ENCODE measurements around the gene TCERG1L. TPM values are rescaled to one million over a fixed set of nuclear protein-coding genes. Genes with fewer than 3 reads are reported as not detected.

TCERG1L gene
- total and polyA plus RNA-seq, 9 of the 15 experiments (the other 6 are each of a cell fraction or from before 2014, with no cell fraction given): not detected

DNA sequence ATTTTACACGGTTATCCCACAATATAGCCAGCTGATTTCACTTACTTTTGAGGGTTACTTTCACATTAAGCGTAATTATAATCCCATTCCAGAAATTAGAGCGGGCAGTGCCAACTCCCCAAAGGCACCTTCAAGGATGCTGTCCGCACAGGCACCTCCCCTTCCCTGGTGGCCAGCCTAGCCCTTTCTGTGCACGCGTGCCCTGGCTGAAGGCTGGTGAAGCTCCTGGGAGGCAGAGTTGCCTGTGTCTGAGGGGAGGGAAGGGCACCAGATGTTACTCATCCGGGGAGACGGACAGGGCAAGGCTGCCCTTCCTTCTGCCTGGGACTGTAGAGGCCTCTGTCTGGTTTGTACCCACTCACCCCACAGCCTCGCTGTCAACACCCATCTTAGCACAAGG is 198.4 kb downstream of the TCERG1L start:
- DNase-seq (ENCODE audit: extremely low read depth in 1 of 4, low spot score in 3 of 4) (no peak), FAIRE-seq (no peak), ATAC-seq (no peak)
- ChIA-PET POLR2A (interaction anchor here (0.7 kb wide), 1 partner anchor 186 kb away, joined by 3 read pairs; no protein-coding TSS in a partner anchor), CTCF (ENCODE audit: low intra/inter-chr PET ratio) (no interaction called here)
- in situ Hi-C loops (cut with MboI): no loop called here
- WGBS (ENCODE audit: insufficient coverage, low coverage, missing lambda C conversion rate): 0% methylated on average over 7 of the region's 9 CpGs
- H3K4me2 ChIP-seq (ENCODE audit: insufficient read depth, low read length): no peak overlapping the region
- H3K36me3 ChIP-seq (ENCODE audit: control insufficient read depth, insufficient read depth, low read length): no peaks in the 10 kb centered on the region
- no peaks in the 10 kb centered on the region for H4K20me1 ChIP-seq (replicated peaks; ENCODE audit: control insufficient read depth, insufficient read depth, low read length)
- H3K4me1 ChIP-seq (replicated peaks in 1 of 2; ENCODE audit: control insufficient read depth in 2 of 2, insufficient read depth in 2 of 2, low read length in 2 of 2): no peaks in the 10 kb centered on the region
- no peak overlapping the region for H3K27ac ChIP-seq (ENCODE audit: extremely low read depth, low read depth, low read length)
- H2AFZ ChIP-seq (ENCODE audit: low read depth, low read length): no peak overlapping the region
- H3K79me2 ChIP-seq (ENCODE audit: control insufficient read depth, insufficient read depth, low read length): no peaks in the 10 kb centered on the region
- H3K9me1 ChIP-seq (ENCODE audit: control insufficient read depth, insufficient read depth, low read length): no peaks in the 10 kb centered on the region
- BruUV-seq (replicated peaks): no TSS peak
- H3K4me3 ChIP-seq: no peak overlapping the region
- H3K9ac ChIP-seq (ENCODE audit: insufficient read depth in 1 of 2, low read depth in 2 of 2, low read length in 2 of 2): no peak overlapping the region
- TF ChIP-seq ZNF398 (CRISPR knock-in tag; IDR thresholded peaks at IDR 0.05): no peak
- H3K9me3 ChIP-seq (replicated peaks; ENCODE audit: control insufficient read depth, insufficient read depth, low read depth, low read length): no peaks in the 10 kb centered on the region
- intact Hi-C loops (cut with micrococcal nuclease): no loop called here
- peaks cover 0 to 35% of the 10 kb centered on the region in 2 experiments; a peak in 3 of 5 replicates for H3K27me3 ChIP-seq (ENCODE audit: control insufficient read depth in 2 of 2, insufficient read depth in 2 of 2, low read length in 2 of 2)

DNA sequence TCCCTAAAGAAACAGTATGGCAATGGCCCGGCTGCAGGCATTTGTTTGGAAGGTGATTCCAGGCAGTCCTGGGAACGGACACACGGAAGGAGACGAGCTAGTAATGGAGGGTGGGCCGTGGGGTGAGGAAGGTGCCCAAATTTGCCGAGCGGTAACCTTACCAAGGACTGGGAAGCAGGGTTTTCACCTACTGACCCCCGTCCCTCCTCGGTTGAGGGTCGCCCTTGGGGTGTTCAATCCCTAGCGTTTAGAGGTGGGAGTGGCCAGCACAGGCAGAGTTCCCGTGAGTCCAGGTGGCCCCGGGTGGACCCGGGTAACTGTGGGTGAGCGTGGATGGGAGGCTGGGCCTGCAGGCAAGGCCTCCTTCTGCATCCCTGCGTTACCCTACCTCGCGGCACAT is 198.8 kb downstream of the TCERG1L start:
- H3K27me3 ChIP-seq (ENCODE audit: control insufficient read depth in 2 of 2, insufficient read depth in 2 of 2, low read length in 2 of 2): peaks cover 0 to 35% of the 10 kb centered on the region in 2 experiments; a peak in 3 of 5 replicates
- DNase-seq (ENCODE audit: extremely low read depth in 1 of 4, low spot score in 3 of 4) (no peak), ATAC-seq (no peak), FAIRE-seq (no peak)
- no peak overlapping the region for H3K4me2 ChIP-seq (ENCODE audit: insufficient read depth, low read length)
- no peak overlapping the region for H3K27ac ChIP-seq (ENCODE audit: extremely low read depth, low read depth, low read length)
- no peaks in the 10 kb centered on the region for H3K9me3 ChIP-seq (replicated peaks; ENCODE audit: control insufficient read depth, insufficient read depth, low read depth, low read length)
- ChIA-PET POLR2A (no interaction called here), CTCF (ENCODE audit: low intra/inter-chr PET ratio) (no interaction called here)
- no TSS peak for BruUV-seq (replicated peaks)
- in situ Hi-C loops (cut with MboI): no loop called here
- no peak overlapping the region for H3K9ac ChIP-seq (ENCODE audit: insufficient read depth in 1 of 2, low read depth in 2 of 2, low read length in 2 of 2)
- no peak overlapping the region for H2AFZ ChIP-seq (ENCODE audit: low read depth, low read length)
- no peaks in the 10 kb centered on the region for H3K9me1 ChIP-seq (ENCODE audit: control insufficient read depth, insufficient read depth, low read length)
- 0% methylated on average over 15 of the region's 18 CpGs for WGBS (ENCODE audit: insufficient coverage, low coverage, missing lambda C conversion rate)
- H3K36me3 ChIP-seq (ENCODE audit: control insufficient read depth, insufficient read depth, low read length): no peaks in the 10 kb centered on the region
- H4K20me1 ChIP-seq (replicated peaks; ENCODE audit: control insufficient read depth, insufficient read depth, low read length): no peaks in the 10 kb centered on the region
- no peak overlapping the region for H3K4me3 ChIP-seq
- no peaks in the 10 kb centered on the region for H3K79me2 ChIP-seq (ENCODE audit: control insufficient read depth, insufficient read depth, low read length)
- no peaks in the 10 kb centered on the region for H3K4me1 ChIP-seq (replicated peaks in 1 of 2; ENCODE audit: control insufficient read depth in 2 of 2, insufficient read depth in 2 of 2, low read length in 2 of 2)
- intact Hi-C loops (cut with micrococcal nuclease): no loop called here
- TF ChIP-seq CEBPG (CRISPR knock-in tag; IDR thresholded peaks at IDR 0.05): no peak
- TF ChIP-seq CEBPG (tag; conservative IDR thresholded peaks at IDR 0.05 in 1 of 2, IDR thresholded peaks at IDR 0.05 in 1 of 2): no peak
- TF ChIP-seq ZNF77 (CRISPR knock-in tag; IDR thresholded peaks at IDR 0.05): no peak
- TF ChIP-seq RBM17 (IDR thresholded peaks at IDR 0.05; ENCODE audit: borderline replicate concordance, low read depth, low read length): no peak
